Gastroesophageal sphincter (tissue), 4 donors: ENCODE results near the gene ADIRF. TPM values are rescaled to one million over a fixed set of nuclear protein-coding genes. Genes with fewer than 3 reads are reported as not detected.

Experiments
- ATAC-seq: fragments of 150-250 bp; one replicate; pipeline ENCODE4 v1.9.1; 2016; ENCODE audit warnings: mild to moderate bottlenecking, moderate library complexity
- H3K27ac ChIP-seq, 4 donors: fragments of 200-600 bp; sonication (generic) in 3 of 4; 1 replicate in 3 of 4; 2 replicates in 1 of 4; pipeline ENCODE4 v1.5.1; 2016 to 2019
- H3K27me3 ChIP-seq: fragments of 200-600 bp; sonication (generic); one replicate; pipeline ENCODE4 v1.5.1; 2019
- H3K36me3 ChIP-seq, 2 donors: fragments of 200-600 bp; sonication (generic); one replicate each; pipeline ENCODE4 v1.5.1; 2019; ENCODE audit warnings: control low read depth in 1 of 2
- H3K4me1 ChIP-seq, 3 donors: fragments of 200-600 bp; sonication (generic); 1 replicate in 2 of 3; 2 replicates in 1 of 3; pipeline ENCODE4 v1.5.1; 2016 to 2019; ENCODE audit warnings: control low read depth in 2 of 3
- H3K4me3 ChIP-seq, 2 donors: fragments of 200-600 bp; sonication (generic); one replicate each; pipeline ENCODE4 v1.5.1; 2019; ENCODE audit warnings: mild to moderate bottlenecking in 1 of 2, moderate library complexity in 1 of 2
- H3K9me3 ChIP-seq, 3 donors: fragments of 200-600 bp; sonication (generic); one replicate each; pipeline ENCODE4 v1.5.1; 2017 to 2019; ENCODE audit warnings: control low read depth in 2 of 3
- EP300 ChIP-seq: sonication (generic); formaldehyde crosslinking; IDR thresholded peaks from one replicate; pipeline ENCODE4 v1.6.1; 2017; ENCODE audit warnings: antibody characterized with exemption, mild to moderate bottlenecking
- POLR2A ChIP-seq, 2 donors: fragments of 450-650 bp; IDR thresholded peaks; one replicate each; pipeline ENCODE4 v1.6.1; 2017; ENCODE audit warnings: antibody characterized with exemption in 2 of 2, mild to moderate bottlenecking in 2 of 2, moderate library complexity in 1 of 2
- POLR2AphosphoS5 ChIP-seq: sonication (generic); formaldehyde crosslinking; IDR thresholded peaks from one replicate; pipeline ENCODE4 v1.6.1; 2017; ENCODE audit warnings: antibody characterized with exemption
- WGBS, 2 donors: methylation state at CpG; one replicate each; pipeline ENCODE4 v1.1.5; 2018; ENCODE audit warnings: low coverage in 1 of 2; 5-methylcytosine and 5-hydroxymethylcytosine counted together
- total RNA-seq, 4 donors: library from RNA; depleted of rRNA; stranded (reverse); fragments of >200 nt; gene quantifications; one replicate each; pipeline ENCODE4 v1.1.0, GENCODE V29; 2016
- TF ChIP-seq, protein P1 (sequence below), 4 experiments: fragments of 200-600 bp in 2 of 4; fragments of 450-650 bp in 2 of 4; sonication (generic) in 1 of 4; IDR thresholded peaks; one replicate each; pipeline ENCODE4 v1.5.1; 2017 to 2019; ENCODE audit warnings: antibody characterized with exemption in 4 of 4, mild to moderate bottlenecking in 2 of 4, moderate library complexity in 2 of 4

ADIRF gene
- total RNA-seq, 4 donors from 2014 or later, result 36.5 to 408 (median 149) TPM

DNA sequence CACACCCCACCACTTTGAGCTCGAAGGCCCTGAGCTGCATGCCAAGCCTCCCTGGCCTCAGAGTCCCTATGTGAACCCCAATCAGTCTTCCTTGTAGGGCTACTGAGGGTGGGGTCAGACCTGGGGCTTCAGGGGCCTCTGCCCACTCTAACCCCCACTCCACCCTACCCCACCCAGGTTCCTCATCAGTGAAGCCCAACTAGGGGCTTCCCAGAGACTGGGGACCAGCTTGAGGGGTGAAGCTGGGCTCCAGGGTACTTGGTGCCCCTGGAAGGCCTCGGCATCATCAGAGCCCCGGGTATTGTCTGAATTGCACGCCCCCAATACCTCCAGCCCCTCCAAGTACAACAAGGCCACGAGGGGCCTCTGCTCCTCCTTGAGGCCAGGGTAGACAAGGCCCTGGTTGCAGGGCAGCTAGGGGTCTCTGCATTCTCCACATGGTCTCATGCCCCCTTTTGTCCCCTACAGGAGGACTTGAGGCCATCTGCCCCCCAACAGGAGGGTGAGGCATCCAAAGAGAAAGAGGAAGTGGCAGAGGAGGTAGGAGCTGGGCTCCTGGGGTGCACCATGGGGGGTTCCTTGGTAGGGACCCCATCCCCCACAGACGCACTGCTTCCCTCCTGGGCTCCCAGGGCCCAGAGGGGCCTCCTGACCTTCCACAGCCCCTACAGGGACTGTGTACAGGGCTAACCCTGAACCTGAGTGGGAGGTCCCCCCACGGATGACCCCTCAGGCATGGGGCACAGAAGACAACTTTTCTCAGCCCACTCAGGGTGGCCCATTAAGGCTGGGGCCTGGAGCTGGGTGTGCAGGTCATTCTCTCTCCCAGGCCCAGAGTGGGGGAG is 5.9 kb upstream of the ADIRF start:
- no peak overlapping the region for H3K27ac ChIP-seq
- H3K9me3 ChIP-seq, result no peaks in the 10 kb centered on the region
- no peak overlapping the region for H3K4me3 ChIP-seq
- H3K27me3 ChIP-seq, result no peaks in the 10 kb centered on the region
- ATAC-seq, result no peak
- H3K4me1 ChIP-seq, result peaks cover 0 to 70% (median 35%) of the 10 kb centered on the region in 3 donors
- 90% methylated on average over 2 of the region's 7 CpGs; no CpG with 5 or more reads in 1 of the 2 donors for WGBS, 2 donors
- TF ChIP-seq, protein P1, sequence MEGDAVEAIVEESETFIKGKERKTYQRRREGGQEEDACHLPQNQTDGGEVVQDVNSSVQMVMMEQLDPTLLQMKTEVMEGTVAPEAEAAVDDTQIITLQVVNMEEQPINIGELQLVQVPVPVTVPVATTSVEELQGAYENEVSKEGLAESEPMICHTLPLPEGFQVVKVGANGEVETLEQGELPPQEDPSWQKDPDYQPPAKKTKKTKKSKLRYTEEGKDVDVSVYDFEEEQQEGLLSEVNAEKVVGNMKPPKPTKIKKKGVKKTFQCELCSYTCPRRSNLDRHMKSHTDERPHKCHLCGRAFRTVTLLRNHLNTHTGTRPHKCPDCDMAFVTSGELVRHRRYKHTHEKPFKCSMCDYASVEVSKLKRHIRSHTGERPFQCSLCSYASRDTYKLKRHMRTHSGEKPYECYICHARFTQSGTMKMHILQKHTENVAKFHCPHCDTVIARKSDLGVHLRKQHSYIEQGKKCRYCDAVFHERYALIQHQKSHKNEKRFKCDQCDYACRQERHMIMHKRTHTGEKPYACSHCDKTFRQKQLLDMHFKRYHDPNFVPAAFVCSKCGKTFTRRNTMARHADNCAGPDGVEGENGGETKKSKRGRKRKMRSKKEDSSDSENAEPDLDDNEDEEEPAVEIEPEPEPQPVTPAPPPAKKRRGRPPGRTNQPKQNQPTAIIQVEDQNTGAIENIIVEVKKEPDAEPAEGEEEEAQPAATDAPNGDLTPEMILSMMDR (IDR thresholded peaks at IDR 0.05), result no peak
- TF ChIP-seq POLR2AphosphoS5, result no peak
- no peak for TF ChIP-seq EP300
- TF ChIP-seq POLR2A (IDR thresholded peaks at IDR 0.05), result no peak
- H3K36me3 ChIP-seq, result no peaks in the 10 kb centered on the region

DNA sequence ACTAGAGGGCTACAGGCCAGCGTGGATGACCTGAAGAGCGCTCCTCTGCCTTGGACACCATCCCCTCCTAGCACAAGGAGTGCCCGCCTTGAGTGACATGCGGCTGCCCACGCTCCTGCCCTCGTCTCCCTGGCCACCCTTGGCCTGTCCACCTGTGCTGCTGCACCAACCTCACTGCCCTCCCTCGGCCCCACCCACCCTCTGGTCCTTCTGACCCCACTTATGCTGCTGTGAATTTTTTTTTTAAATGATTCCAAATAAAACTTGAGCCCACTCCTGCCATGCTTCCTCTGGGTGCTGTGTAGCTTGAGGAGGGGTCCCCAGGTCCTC is 5.3 kb upstream of the ADIRF start:
- Histone ChIP-seq H3K36me3 (no peaks in the 10 kb centered on the region), H3K9me3 (no peaks in the 10 kb centered on the region), H3K27ac (no peak overlapping the region), H3K27me3 (no peaks in the 10 kb centered on the region), H3K4me1 (peaks cover 0 to 70% (median 41%) of the 10 kb centered on the region in 3 donors), H3K4me3 (no peak overlapping the region)
- no peak for ATAC-seq
- TF ChIP-seq, protein P1 (IDR thresholded peaks at IDR 0.05), result no peak
- no peak for TF ChIP-seq POLR2A (IDR thresholded peaks at IDR 0.05)
- 92% methylated on average over 2 of the region's 7 CpGs; no CpG with 5 or more reads in 1 of the 2 donors for WGBS, 2 donors

DNA sequence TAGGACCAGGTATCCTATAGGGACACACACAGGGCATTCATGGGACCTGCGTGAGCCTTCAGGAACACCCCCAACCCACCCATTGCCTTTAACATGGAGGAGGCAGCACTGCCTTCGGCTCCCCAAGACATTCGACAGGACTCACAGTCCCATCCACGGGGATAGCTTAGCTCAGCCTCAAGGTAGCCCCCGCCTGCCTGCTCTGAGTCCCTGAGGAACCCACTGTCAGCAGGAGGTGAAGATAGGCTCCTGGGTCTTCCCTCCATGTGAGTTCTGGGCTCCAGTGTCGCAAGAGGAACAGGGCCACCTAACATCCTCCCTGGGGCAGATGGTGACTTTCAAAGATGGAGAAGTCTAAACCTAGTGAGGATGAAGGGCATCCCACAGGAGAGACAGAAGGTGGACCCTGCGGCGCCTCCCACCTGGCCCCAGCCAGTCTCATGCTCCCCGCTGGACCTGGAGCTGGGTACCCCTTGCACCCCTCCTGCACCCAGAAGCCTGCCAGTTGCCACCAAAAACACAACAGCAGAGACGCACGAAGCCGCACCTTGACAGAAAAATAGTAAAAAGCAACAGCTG is 4.9 kb upstream of the ADIRF start:
- no peaks in the 10 kb centered on the region for H3K36me3 ChIP-seq
- no peak overlapping the region for H3K27ac ChIP-seq
- WGBS, 2 donors, result 93% methylated on average over 4 of the region's 12 CpGs; no CpG with 5 or more reads in 1 of the 2 donors
- H3K4me3 ChIP-seq, result no peak overlapping the region
- TF ChIP-seq EP300, result no peak
- no peak for TF ChIP-seq POLR2AphosphoS5
- TF ChIP-seq, protein P1 (IDR thresholded peaks at IDR 0.05), result no peak
- no peak for TF ChIP-seq POLR2A (IDR thresholded peaks at IDR 0.05)
- ATAC-seq, result no peak
- H3K27me3 ChIP-seq, result no peaks in the 10 kb centered on the region
- H3K4me1 ChIP-seq, result peaks cover 0 to 70% (median 38%) of the 10 kb centered on the region in 3 donors
- H3K9me3 ChIP-seq, result no peaks in the 10 kb centered on the region

DNA sequence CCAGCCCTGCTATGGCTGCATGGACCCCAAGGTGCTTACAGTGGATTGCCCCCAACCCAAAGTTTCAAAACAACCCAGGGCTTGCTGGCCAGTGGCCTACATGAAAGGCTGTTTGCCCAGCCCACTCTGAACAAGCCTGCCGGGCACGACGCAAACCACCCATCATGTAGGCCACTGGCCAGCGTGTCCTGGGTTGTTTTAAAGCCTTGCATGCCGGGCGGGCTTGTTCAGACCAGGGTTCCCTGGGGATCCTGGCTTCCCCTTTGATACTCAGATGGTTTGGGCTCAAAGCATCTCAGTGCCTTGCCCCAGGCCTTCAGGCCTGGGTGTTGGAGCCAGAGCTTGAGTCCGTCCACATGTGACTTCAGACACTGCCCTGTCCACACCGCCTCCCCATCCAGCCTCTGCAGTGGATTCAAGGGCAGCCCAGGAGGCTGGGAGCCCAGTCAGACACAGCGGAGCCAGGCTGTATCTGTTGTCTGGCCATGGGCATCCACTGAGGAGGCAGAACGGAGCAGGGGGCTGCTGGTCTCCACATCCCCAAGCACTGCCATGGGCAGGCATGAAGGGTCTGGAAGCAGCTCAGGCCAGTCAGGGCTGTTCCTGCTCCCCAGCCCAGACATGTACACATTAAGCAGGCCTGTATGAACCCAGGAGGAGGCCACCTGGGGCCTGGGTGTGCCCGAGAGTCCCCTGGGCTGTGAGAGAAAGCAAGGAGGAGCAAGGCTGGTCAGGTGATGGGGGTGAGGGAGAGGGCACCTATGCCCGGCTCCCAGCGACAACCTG is 4.0 kb upstream of the ADIRF start:
- WGBS, 2 donors, result 75% methylated on average over 2 to 4 of the region's 13 CpGs
- H3K4me1 ChIP-seq, result peaks cover 0 to 70% (median 32%) of the 10 kb centered on the region in 3 donors

More for the DNA sequence above, 4.0 kb upstream of the ADIRF start:
- no peak for ATAC-seq
- H3K9me3 ChIP-seq, result no peaks in the 10 kb centered on the region
- H3K27me3 ChIP-seq, result no peaks in the 10 kb centered on the region
- no peak overlapping the region for H3K4me3 ChIP-seq
- TF ChIP-seq EP300, result no peak
- TF ChIP-seq POLR2AphosphoS5, result no peak
- TF ChIP-seq, protein P1 (IDR thresholded peaks at IDR 0.05), result no peak
- TF ChIP-seq POLR2A (IDR thresholded peaks at IDR 0.05), result no peak
- H3K36me3 ChIP-seq, result no peaks in the 10 kb centered on the region
- H3K27ac ChIP-seq, result peak overlapping the region in 2 of 4 donors; percentile 5 to 27
